ENCODE data around the gene NOP14. TPM values are rescaled to one million over a fixed set of nuclear protein-coding genes. Genes with fewer than 3 reads are reported as not detected.

NOP14 gene
- total RNA-seq, 1 experiment from 2014 or later, result 19.2 TPM

Other genes starting within 250 kb of the NOP14 start
- 30.6 and 92.0 TPM in 2 replicates for gene TNIP2, start 207.1 kb downstream of the NOP14 start, total RNA-seq (2014; rRNA removed; shearing (Covaris generic); ENCODE audit: low replicate concordance)
- gene SH3BP2, start 170.3 kb downstream of the NOP14 start, total RNA-seq (2014; rRNA removed; shearing (Covaris generic); ENCODE audit: low replicate concordance), result 17.2 and 29.9 TPM in 2 replicates
- gene ADD1, start 119.6 kb downstream of the NOP14 start, total RNA-seq (2014; rRNA removed; shearing (Covaris generic); ENCODE audit: low replicate concordance), result 62.9 and 69.7 TPM in 2 replicates
- gene GRK4, start 165 bp upstream of the NOP14 start, total RNA-seq (2014; rRNA removed; shearing (Covaris generic); ENCODE audit: low replicate concordance), result 3.0 and 3.8 TPM in 2 replicates
- not detected in 2 replicates for gene HTT-AS, start 111.1 kb upstream of the NOP14 start, total RNA-seq (2014; rRNA removed; shearing (Covaris generic); ENCODE audit: low replicate concordance)
- gene HTT, start 111.3 kb upstream of the NOP14 start, total RNA-seq (2014; rRNA removed; shearing (Covaris generic); ENCODE audit: low replicate concordance), result 24.8 and 48.7 TPM in 2 replicates

Data from Karpas-422 (cell line).